ENCODE measurements around the gene PAXX. TPM values are rescaled to one million over a fixed set of nuclear protein-coding genes. Genes with fewer than 3 reads are reported as not detected.
A peak's percentile ranks its signal among the peaks of the same experiment; 100 is the strongest.

Gene PAXX
- total RNA-seq, 2 experiments from 2014 or later = 52.7 to 67.1 TPM

GRCh38 chr9:136961279-136962065, 30.8 kb upstream of the PAXX start:
- Mint-ChIP-seq H3K36me3 (ENCODE audit: low read depth) (no peaks in the 10 kb centered on the region), H3K27me3 (no peaks in the 10 kb centered on the region), H3K4me3 (no peak overlapping the region), H3K27ac (no peak overlapping the region), H3K4me1 (peaks cover 24% of the 10 kb centered on the region), H3K9me3 (ENCODE audit: low read depth) (peaks cover 3% of the 10 kb centered on the region)
- no peak for DNase-seq
- ChIA-PET CTCF (interaction anchor here (1.0 to 1.7 kb wide), 2 partner anchors 67 to 74 kb away, joined by 5 read pairs; no protein-coding TSS in a partner anchor), POLR2A (no interaction called here)
- intact Hi-C loops (cut with DNase I, micrococcal nuclease) = no loop called here
- ATAC-seq = no peak

GRCh38 chr9:136962163-136962562, 30.1 kb upstream of the PAXX start:
- intact Hi-C loops (cut with DNase I, micrococcal nuclease) = no loop called here
- Mint-ChIP-seq H3K27me3 (no peaks in the 10 kb centered on the region), H3K4me3 (no peak overlapping the region), H3K4me1 (peaks cover 24% of the 10 kb centered on the region), H3K9me3 (ENCODE audit: low read depth) (no peaks in the 10 kb centered on the region), H3K27ac (no peak overlapping the region), H3K36me3 (ENCODE audit: low read depth) (no peaks in the 10 kb centered on the region)
- no peak for DNase-seq
- ATAC-seq = no peak
- CTCF ChIA-PET = interaction anchor here (1.0 to 1.7 kb wide), 2 partner anchors 67 to 73 kb away, joined by 5 read pairs; no protein-coding TSS in a partner anchor
- POLR2A ChIA-PET = no interaction called here

GRCh38 chr9:136962701-136963248, 29.4 kb upstream of the PAXX start:
- Mint-ChIP-seq H3K27ac (no peak overlapping the region), H3K4me3 (no peak overlapping the region), H3K4me1 (peaks cover 24% of the 10 kb centered on the region), H3K36me3 (ENCODE audit: low read depth) (no peaks in the 10 kb centered on the region), H3K27me3 (no peaks in the 10 kb centered on the region), H3K9me3 (ENCODE audit: low read depth) (no peaks in the 10 kb centered on the region)
- ChIA-PET POLR2A (no interaction called here), CTCF (interaction anchor here (1.0 to 1.7 kb wide), 2 partner anchors 66 to 73 kb away, joined by 5 read pairs; no protein-coding TSS in a partner anchor)
- ATAC-seq (no peak), DNase-seq (no peak)
- intact Hi-C loops (cut with DNase I, micrococcal nuclease) = no loop called here

- no peak overlapping the region for H3K4me3 Mint-ChIP-seq
These were observed 28.9 kb upstream of the PAXX start for GRCh38 chr9:136963341-136963740.

GRCh38 chr9:136963751-136964150, 28.5 kb upstream of the PAXX start:
- intact Hi-C loops (cut with DNase I, micrococcal nuclease) = no loop called here
- no peaks in the 10 kb centered on the region for H3K9me3 Mint-ChIP-seq (ENCODE audit: low read depth)
- no peaks in the 10 kb centered on the region for H3K36me3 Mint-ChIP-seq (ENCODE audit: low read depth)
- H3K27me3 Mint-ChIP-seq = no peaks in the 10 kb centered on the region
- peaks cover 24% of the 10 kb centered on the region for H3K4me1 Mint-ChIP-seq
- ATAC-seq (no peak), DNase-seq (no peak)
- ChIA-PET CTCF (interaction anchor here (0.5 kb wide), 1 partner anchor 125 kb away, joined by 3 read pairs; no protein-coding TSS in a partner anchor), POLR2A (no interaction called here)
- H3K27ac Mint-ChIP-seq = no peak overlapping the region
- no peak overlapping the region for H3K4me3 Mint-ChIP-seq

More at GRCh38 chr9:136963341-136963740, 28.9 kb upstream of the PAXX start:
- ATAC-seq (no peak), DNase-seq (no peak)
- H3K36me3 Mint-ChIP-seq (ENCODE audit: low read depth) = no peaks in the 10 kb centered on the region
- H3K27me3 Mint-ChIP-seq = no peaks in the 10 kb centered on the region
- intact Hi-C loops (cut with DNase I, micrococcal nuclease) = no loop called here
- ChIA-PET CTCF (interaction anchor here (0.5 kb wide), 1 partner anchor 125 kb away, joined by 3 read pairs; no protein-coding TSS in a partner anchor), POLR2A (no interaction called here)
- no peaks in the 10 kb centered on the region for H3K9me3 Mint-ChIP-seq (ENCODE audit: low read depth)
- H3K27ac Mint-ChIP-seq = no peak overlapping the region
- H3K4me1 Mint-ChIP-seq = peaks cover 24% of the 10 kb centered on the region

GRCh38 chr9:136964171-136964689, 28.0 kb upstream of the PAXX start:
- POLR2A ChIA-PET = no interaction called here
- CTCF ChIA-PET = no interaction called here
- no peak overlapping the region for H3K27ac Mint-ChIP-seq

GRCh38 chr9:136964833-136965422, 27.3 kb upstream of the PAXX start:
- POLR2A ChIA-PET = no interaction called here
- H3K27ac Mint-ChIP-seq = no peak overlapping the region
- CTCF ChIA-PET = interaction anchor here (0.5 to 1.2 kb wide), 2 partner anchors 29 to 426 kb away, joined by 3 to 4 read pairs; no protein-coding TSS in a partner anchor
- ATAC-seq (no peak), DNase-seq (no peak)
- no peaks in the 10 kb centered on the region for H3K27me3 Mint-ChIP-seq
- H3K36me3 Mint-ChIP-seq (ENCODE audit: low read depth) = no peaks in the 10 kb centered on the region
- no peak overlapping the region for H3K4me3 Mint-ChIP-seq
- peaks cover 24% of the 10 kb centered on the region for H3K4me1 Mint-ChIP-seq
- H3K9me3 Mint-ChIP-seq (ENCODE audit: low read depth) = no peaks in the 10 kb centered on the region
- intact Hi-C loops (cut with DNase I, micrococcal nuclease) = no loop called here

More at GRCh38 chr9:136964171-136964689, 28.0 kb upstream of the PAXX start:
- Mint-ChIP-seq H3K36me3 (ENCODE audit: low read depth) (no peaks in the 10 kb centered on the region), H3K27me3 (no peaks in the 10 kb centered on the region), H3K9me3 (ENCODE audit: low read depth) (no peaks in the 10 kb centered on the region), H3K4me1 (peaks cover 24% of the 10 kb centered on the region), H3K4me3 (no peak overlapping the region)
- DNase-seq (no peak), ATAC-seq (no peak)
- intact Hi-C loops (cut with DNase I, micrococcal nuclease) = no loop called here

GRCh38 chr9:136965771-136966484, 26.3 kb upstream of the PAXX start:
- no peaks in the 10 kb centered on the region for H3K27me3 Mint-ChIP-seq
- ChIA-PET CTCF (interaction anchor here (0.6 to 1.2 kb wide), 4 partner anchors 18 to 124 kb away, joined by 3 to 4 read pairs (median 3); partner anchors contain the start of gene AJM1), POLR2A (no interaction called here)
- peak overlapping the region; percentile 68 for H3K27ac Mint-ChIP-seq
- peak overlapping the region; percentile 20 for H3K4me3 Mint-ChIP-seq
- peaks cover 20% of the 10 kb centered on the region for H3K4me1 Mint-ChIP-seq
- no peaks in the 10 kb centered on the region for H3K9me3 Mint-ChIP-seq (ENCODE audit: low read depth)
- H3K36me3 Mint-ChIP-seq (ENCODE audit: low read depth) = no peaks in the 10 kb centered on the region
- intact Hi-C loops (cut with DNase I, micrococcal nuclease) = no loop called here
- DNase-seq (peak; percentile 42), ATAC-seq (peak; percentile 66)

- Mint-ChIP-seq H3K27me3 (no peaks in the 10 kb centered on the region), H3K9me3 (ENCODE audit: low read depth) (no peaks in the 10 kb centered on the region), H3K27ac (no peak overlapping the region), H3K36me3 (ENCODE audit: low read depth) (no peaks in the 10 kb centered on the region), H3K4me1 (peaks cover 15% of the 10 kb centered on the region), H3K4me3 (no peak overlapping the region)
- intact Hi-C loops (cut with DNase I, micrococcal nuclease) = no loop called here
- CTCF ChIA-PET = no interaction called here
- POLR2A ChIA-PET = no interaction called here
- ATAC-seq (no peak), DNase-seq (no peak)
These were observed 23.7 kb upstream of the PAXX start for GRCh38 chr9:136968333-136969127.

- CTCF ChIA-PET = no interaction called here
- Mint-ChIP-seq H3K36me3 (ENCODE audit: low read depth) (no peaks in the 10 kb centered on the region), H3K4me3 (no peak overlapping the region), H3K27me3 (no peaks in the 10 kb centered on the region), H3K9me3 (ENCODE audit: low read depth) (no peaks in the 10 kb centered on the region), H3K4me1 (peaks cover 15% of the 10 kb centered on the region), H3K27ac (no peak overlapping the region)
- DNase-seq (no peak), ATAC-seq (no peak)
- intact Hi-C loops (cut with DNase I, micrococcal nuclease) = no loop called here
- POLR2A ChIA-PET = no interaction called here
These were observed 23.1 kb upstream of the PAXX start for GRCh38 chr9:136969150-136969549.

- Mint-ChIP-seq H3K4me3 (no peak overlapping the region), H3K9me3 (ENCODE audit: low read depth) (no peaks in the 10 kb centered on the region), H3K27me3 (no peaks in the 10 kb centered on the region), H3K36me3 (ENCODE audit: low read depth) (no peaks in the 10 kb centered on the region), H3K4me1 (peaks cover 12% of the 10 kb centered on the region), H3K27ac (no peak overlapping the region)
- CTCF ChIA-PET = no interaction called here
- ATAC-seq (no peak), DNase-seq (no peak)
- POLR2A ChIA-PET = no interaction called here
- intact Hi-C loops (cut with DNase I, micrococcal nuclease) = no loop called here
These were observed 22.4 kb upstream of the PAXX start for GRCh38 chr9:136969774-136970173.
